GM12878 (cell line): ENCODE results near the gene AGPAT4. TPM values are rescaled to one million over a fixed set of nuclear protein-coding genes. Genes with fewer than 3 reads are reported as not detected.

Experiments used
- ATAC-seq: fragments of 200-7000 bp; cut with Tn5 transposase; 3 replicates; pipeline ENCODE4 v1.9.1; 2020; ENCODE audit warnings: mild to moderate bottlenecking, moderate library complexity
- BruUV-seq: library from RNA; stranded (reverse); fragments of 400-500 nt; replicated peaks from 2 replicates; lab custom pipeline; 2021; lab: Mats Ljungman, UMichigan
- CTCF ChIA-PET: fragments of 300-600 bp; sonication (Branson Sonifier 250); formaldehyde crosslinking; extraction: SDS; loops from one replicate; lab custom pipeline; 2021; ENCODE audit warnings: inconsistent platforms; lab: Yijun Ruan, JAX
- POLR2A ChIA-PET: fragments of 350-600 bp; formaldehyde crosslinking; extraction: SDS; loops from one replicate; lab custom pipeline; 2021; ENCODE audit warnings: inconsistent platforms; lab: Charles Lee
- RAD21 ChIA-PET: fragments of 300-600 bp; sonication (Branson Sonifier 250); formaldehyde crosslinking; loops from one replicate; lab custom pipeline; 2023; ENCODE audit warnings: antibody characterized with exemption; ENCODE audit not compliant: unreplicated experiment; lab: Charles Lee
- SMC1A ChIA-PET: fragments of 300-600 bp; sonication (Branson Sonifier 250); formaldehyde crosslinking; loops from one replicate; lab custom pipeline; 2023; ENCODE audit not compliant: unreplicated experiment, uncharacterized antibody; lab: Charles Lee
- DNase-seq: peaks from one replicate; pipeline ENCODE4 v3.0.0-alpha.2; 2011; ENCODE audit warnings: low read depth, low spot score
- FAIRE-seq: peaks from 3 replicates; lab custom pipeline; 2011; peaks lifted over from hg19 to GRCh38; lab: Jason Lieb, UNC
- H2AFZ ChIP-seq: 2 replicates; pipeline ENCODE4 v1.6.0; 2011; ENCODE audit warnings: low read depth, low read length, control low read depth; ENCODE audit not compliant: control insufficient read depth
- H3K27ac ChIP-seq: 2 replicates; pipeline ENCODE4 v1.5.1; 2011; ENCODE audit warnings: control low read depth; ENCODE audit not compliant: control insufficient read depth, insufficient read depth
- H3K27me3 ChIP-seq, 2 experiments: replicated peaks in 1 of 2; 2 replicates each; pipeline versions ENCODE4 v1.6.0 to v1.6.1; 2011; ENCODE audit warnings: low read length in 1 of 2; ENCODE audit not compliant: control insufficient read depth in 2 of 2, insufficient read depth in 2 of 2
- H3K36me3 ChIP-seq, 2 experiments: 2 replicates each; pipeline ENCODE4 v1.5.1; 2011; ENCODE audit warnings: low read length in 1 of 2; ENCODE audit not compliant: control insufficient read depth in 2 of 2, insufficient read depth in 2 of 2
- H3K4me1 ChIP-seq: 2 replicates; pipeline ENCODE4 v1.6.1; 2011; ENCODE audit warnings: mild to moderate bottlenecking, low read length, moderate library complexity, mixed read lengths; ENCODE audit not compliant: control insufficient read depth, insufficient read depth
- H3K4me2 ChIP-seq: 2 replicates; pipeline ENCODE4 v1.6.0; 2011; ENCODE audit warnings: control low read depth; ENCODE audit not compliant: control insufficient read depth, insufficient read depth
- H3K4me3 ChIP-seq: fragments of 200-600 bp; sonication (generic); 2 replicates; pipeline ENCODE4 v1.5.1; 2016
- H3K79me2 ChIP-seq: 2 replicates; pipeline ENCODE4 v1.6.0; 2011; ENCODE audit warnings: low read length; ENCODE audit not compliant: control insufficient read depth, insufficient read depth
- H3K9ac ChIP-seq: 2 replicates; pipeline ENCODE4 v1.8.0; 2011; ENCODE audit warnings: low read length, control low read depth, mixed read lengths; ENCODE audit not compliant: control insufficient read depth, insufficient read depth
- H3K9me3 ChIP-seq: replicated peaks from 3 replicates; pipeline ENCODE4 v1.5.1; 2011; ENCODE audit warnings: mild to moderate bottlenecking, low read length; ENCODE audit not compliant: control insufficient read depth, insufficient read depth
- H4K20me1 ChIP-seq: 2 replicates; pipeline ENCODE4 v1.6.0; 2011; ENCODE audit not compliant: control insufficient read depth, insufficient read depth
- CEBPB ChIP-seq, 2 experiments: fragments of 150-350 bp in 1 of 2; IDR thresholded peaks; 2 replicates each; pipeline ENCODE4 v1.6.1; 2012 to 2014; ENCODE audit warnings: low read depth in 2 of 2, low read length in 2 of 2, borderline replicate concordance in 1 of 2, inconsistent platforms in 1 of 2
- WGBS: methylation state at CpG from one replicate; pipeline ENCODE4 v1.1.6; 2016; ENCODE audit warnings: low lambda C conversion rate; ENCODE audit not compliant: insufficient replicate concordance, insufficient coverage; ENCODE audit errors: missing lambda C conversion rate; 5-methylcytosine and 5-hydroxymethylcytosine counted together
- in situ Hi-C: fragments of 300-500 bp; cut with MboI; formaldehyde crosslinking; loops from 9 replicates; pipeline ENCODE4 v1.14.3; 2018; ENCODE audit warnings: mixed read lengths
- intact Hi-C: fragments of 100-400 bp; cut with micrococcal nuclease; formaldehyde crosslinking; loops from one replicate; pipeline ENCODE4 v1.14.2; 2022; ENCODE audit not compliant: unreplicated experiment
- polyA plus RNA-seq, 11 experiments: library from polyadenylated mRNA; depleted of rRNA in 4 of 11; unstranded in 6 of 11; stranded (reverse) in 5 of 11; fragments of >200 nt; fragmentation: Nextera tagmentation in 4 of 11; fragmentation: Illumina TruSeq in 1 of 11; extraction: Ambion mirVana in 4 of 11; extraction: Trizol in 1 of 11; gene quantifications; 1 replicate in 1 of 11; 2 replicates in 10 of 11; pipeline versions ENCODE4 v1.2.1 to v1.2.3, GENCODE V29; 2011 to 2016; ENCODE audit warnings: inconsistent platforms in 2 of 11, missing spikeins in 2 of 11, low read depth in 1 of 11
- total RNA-seq, 4 experiments: library from RNA; depleted of rRNA in 3 of 4; stranded (reverse); fragments of >200 nt in 3 of 4; fragmentation: Illumina TruSeq in 1 of 4; extraction: Trizol in 1 of 4; gene quantifications; 2 replicates each; pipeline versions ENCODE4 v1.2.1 to v1.2.3, GENCODE V29; 2013 to 2021
- TF ChIP-seq, protein P1 (sequence below): IDR thresholded peaks from 2 replicates; pipeline ENCODE4 v1.6.1; 2012; ENCODE audit warnings: mild to moderate bottlenecking, low read depth, low read length

The AGPAT4 gene
- total and polyA plus RNA-seq, 10 of the 15 experiments (the other 5 are each of a cell fraction or from before 2014, with no cell fraction given): 0.34 to 2.2 (median 1.3) TPM

DNA sequence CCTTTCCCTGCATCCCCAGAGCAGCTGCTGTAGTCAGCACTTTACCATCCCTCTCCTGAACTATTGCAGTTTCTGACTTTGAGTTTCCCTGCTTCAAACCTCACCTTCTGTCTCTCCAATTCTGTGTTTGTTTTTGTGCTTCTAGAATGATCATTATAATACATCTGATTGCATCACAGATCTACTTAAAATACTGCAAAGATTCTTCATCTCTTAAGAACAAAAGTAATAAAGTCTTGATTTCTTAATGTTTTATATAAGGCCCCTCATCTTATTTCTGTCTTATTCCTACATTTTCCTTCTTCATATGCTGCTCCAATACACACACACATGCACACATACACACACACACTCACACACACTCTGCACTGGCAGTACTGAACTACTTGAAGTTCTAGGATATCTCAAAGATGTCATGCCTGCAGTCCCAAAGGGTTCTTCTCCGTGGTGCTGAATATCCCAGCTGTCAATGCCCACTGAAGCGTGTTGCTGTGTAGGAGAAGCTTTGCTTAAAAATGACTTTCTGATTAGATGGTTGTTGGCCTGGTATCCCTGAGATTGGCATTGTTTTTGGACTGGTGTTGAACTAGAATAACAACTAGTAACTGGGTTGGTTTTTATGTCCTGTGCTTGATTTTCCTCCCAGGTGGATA, 185.1 kb downstream of the AGPAT4 start:
- peaks cover 3% of the 10 kb centered on the region for H3K4me1 ChIP-seq
- H3K4me2 ChIP-seq: no peak overlapping the region
- no peaks in the 10 kb centered on the region for H3K79me2 ChIP-seq
- DNase-seq (no peak), FAIRE-seq (no peak), ATAC-seq (no peak)
- TF ChIP-seq, protein P1, sequence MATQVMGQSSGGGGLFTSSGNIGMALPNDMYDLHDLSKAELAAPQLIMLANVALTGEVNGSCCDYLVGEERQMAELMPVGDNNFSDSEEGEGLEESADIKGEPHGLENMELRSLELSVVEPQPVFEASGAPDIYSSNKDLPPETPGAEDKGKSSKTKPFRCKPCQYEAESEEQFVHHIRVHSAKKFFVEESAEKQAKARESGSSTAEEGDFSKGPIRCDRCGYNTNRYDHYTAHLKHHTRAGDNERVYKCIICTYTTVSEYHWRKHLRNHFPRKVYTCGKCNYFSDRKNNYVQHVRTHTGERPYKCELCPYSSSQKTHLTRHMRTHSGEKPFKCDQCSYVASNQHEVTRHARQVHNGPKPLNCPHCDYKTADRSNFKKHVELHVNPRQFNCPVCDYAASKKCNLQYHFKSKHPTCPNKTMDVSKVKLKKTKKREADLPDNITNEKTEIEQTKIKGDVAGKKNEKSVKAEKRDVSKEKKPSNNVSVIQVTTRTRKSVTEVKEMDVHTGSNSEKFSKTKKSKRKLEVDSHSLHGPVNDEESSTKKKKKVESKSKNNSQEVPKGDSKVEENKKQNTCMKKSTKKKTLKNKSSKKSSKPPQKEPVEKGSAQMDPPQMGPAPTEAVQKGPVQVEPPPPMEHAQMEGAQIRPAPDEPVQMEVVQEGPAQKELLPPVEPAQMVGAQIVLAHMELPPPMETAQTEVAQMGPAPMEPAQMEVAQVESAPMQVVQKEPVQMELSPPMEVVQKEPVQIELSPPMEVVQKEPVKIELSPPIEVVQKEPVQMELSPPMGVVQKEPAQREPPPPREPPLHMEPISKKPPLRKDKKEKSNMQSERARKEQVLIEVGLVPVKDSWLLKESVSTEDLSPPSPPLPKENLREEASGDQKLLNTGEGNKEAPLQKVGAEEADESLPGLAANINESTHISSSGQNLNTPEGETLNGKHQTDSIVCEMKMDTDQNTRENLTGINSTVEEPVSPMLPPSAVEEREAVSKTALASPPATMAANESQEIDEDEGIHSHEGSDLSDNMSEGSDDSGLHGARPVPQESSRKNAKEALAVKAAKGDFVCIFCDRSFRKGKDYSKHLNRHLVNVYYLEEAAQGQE: peak; percentile 60; the same call in 1 of the 2 replicates
- no peak for TF ChIP-seq CEBPB (IDR thresholded peaks at IDR 0.05; ENCODE audit: borderline replicate concordance in 1 of 2, low read depth in 2 of 2, low read length in 2 of 2)
- intact Hi-C loops (no loop called here), in situ Hi-C loops (no loop called here)
- H3K27ac ChIP-seq: no peak overlapping the region
- H3K9ac ChIP-seq: no peak overlapping the region
- H3K36me3 ChIP-seq: peaks cover 4 to 29% of the 10 kb centered on the region in 2 experiments
- H4K20me1 ChIP-seq: no peaks in the 10 kb centered on the region
- H3K27me3 ChIP-seq: no peaks in the 10 kb centered on the region
- no TSS peak for BruUV-seq
- POLR2A ChIA-PET: no interaction called here
- no peak overlapping the region for H2AFZ ChIP-seq
- SMC1A ChIA-PET: interaction anchor here (1.0 to 1.3 kb wide), 2 partner anchors 33 to 36 kb away, joined by 3 to 4 read pairs; no protein-coding TSS in a partner anchor
- H3K9me3 ChIP-seq: no peaks in the 10 kb centered on the region
- RAD21 ChIA-PET: no interaction called here
- no peak overlapping the region for H3K4me3 ChIP-seq
- 97% methylated on average over 2 of the region's 2 CpGs for WGBS
- CTCF ChIA-PET: interaction anchor here (0.6 kb wide), 1 partner anchor 158 kb away, joined by 3 read pairs; no protein-coding TSS in a partner anchor
